Astrocyte (in vitro differentiated cells and primary cell): Measurements from ENCODE around the gene SCLY. TPM values are rescaled to one million over a fixed set of nuclear protein-coding genes. Genes with fewer than 3 reads are reported as not detected.

Experiments
- DNase-seq: peaks from one replicate; pipeline ENCODE4 v3.0.0-alpha.2; 2010; ENCODE audit warnings: low read depth
- FAIRE-seq: peaks from 2 replicates; lab custom pipeline; 2011; peaks lifted over from hg19 to GRCh38; lab: Jason Lieb, UNC
- H2AFZ ChIP-seq: 2 replicates; pipeline ENCODE4 v1.6.0; 2012; ENCODE audit warnings: low read depth, low read length, inconsistent platforms
- H3K27ac ChIP-seq: 2 replicates; pipeline ENCODE4 v1.5.1; 2011; ENCODE audit warnings: low read depth, low read length, inconsistent platforms
- H3K27me3 ChIP-seq: 2 replicates; pipeline ENCODE4 v1.6.0; 2011; ENCODE audit warnings: low read length, inconsistent platforms; ENCODE audit not compliant: insufficient read depth
- H3K36me3 ChIP-seq: 2 replicates; pipeline ENCODE4 v1.5.1; 2011; ENCODE audit warnings: low read length, inconsistent platforms; ENCODE audit not compliant: insufficient read depth
- H3K4me1 ChIP-seq: 2 replicates; pipeline ENCODE4 v1.5.1; 2011; ENCODE audit warnings: low read length, inconsistent platforms; ENCODE audit not compliant: insufficient read depth
- H3K4me2 ChIP-seq: 2 replicates; pipeline ENCODE4 v1.6.0; 2012; ENCODE audit warnings: low read length, inconsistent platforms
- H3K4me3 ChIP-seq: 2 replicates; pipeline ENCODE4 v1.5.1; 2011; ENCODE audit warnings: low read depth, mild to moderate bottlenecking, low read length, inconsistent platforms; ENCODE audit not compliant: insufficient read depth
- H3K79me2 ChIP-seq: 2 replicates; pipeline ENCODE4 v1.6.0; 2012; ENCODE audit warnings: mild to moderate bottlenecking, low read length, inconsistent platforms; ENCODE audit not compliant: insufficient read depth
- H3K9ac ChIP-seq: 2 replicates; pipeline ENCODE4 v1.6.0; 2012; ENCODE audit warnings: mild to moderate bottlenecking, low read length, inconsistent platforms
- H3K9me3 ChIP-seq: 2 replicates; pipeline ENCODE4 v1.5.1; 2012; ENCODE audit warnings: low read depth, mild to moderate bottlenecking, low read length, inconsistent platforms; ENCODE audit not compliant: insufficient read depth
- H4K20me1 ChIP-seq: 2 replicates; pipeline ENCODE4 v1.6.0; 2012; ENCODE audit warnings: low read length, inconsistent platforms; ENCODE audit not compliant: insufficient read depth
- H3K27ac Mint-ChIP-seq: one replicate; pipeline ENCODE4 v1.8.0; 2021; ENCODE audit warnings: mild to moderate bottlenecking, mixed read lengths; ENCODE audit not compliant: unreplicated experiment
- H3K27me3 Mint-ChIP-seq: one replicate; pipeline ENCODE4 v1.8.0; 2021; ENCODE audit warnings: low read depth, mixed read lengths; ENCODE audit not compliant: unreplicated experiment
- H3K36me3 Mint-ChIP-seq: one replicate; pipeline ENCODE4 v1.8.0; 2021; ENCODE audit warnings: low read depth, mixed read lengths; ENCODE audit not compliant: unreplicated experiment
- H3K4me1 Mint-ChIP-seq: one replicate; pipeline ENCODE4 v1.8.0; 2021; ENCODE audit warnings: low read depth, mixed read lengths; ENCODE audit not compliant: unreplicated experiment
- H3K4me3 Mint-ChIP-seq: one replicate; pipeline ENCODE4 v1.8.0; 2021; ENCODE audit warnings: mild to moderate bottlenecking, moderate library complexity, mixed read lengths; ENCODE audit not compliant: unreplicated experiment
- H3K9me3 Mint-ChIP-seq: one replicate; pipeline ENCODE4 v1.8.0; 2021; ENCODE audit warnings: mild to moderate bottlenecking, mixed read lengths; ENCODE audit not compliant: unreplicated experiment
- EZH2 ChIP-seq: IDR thresholded peaks from 2 replicates; pipeline ENCODE4 v1.6.1; 2012; ENCODE audit warnings: mild to moderate bottlenecking, low read length, inconsistent platforms; ENCODE audit not compliant: insufficient read depth
- total RNA-seq: library from RNA; stranded (reverse); gene quantifications from 2 replicates; pipeline ENCODE4 v1.2.1, GENCODE V29; 2021
- TF ChIP-seq, protein P1 (sequence below): IDR thresholded peaks from 2 replicates; pipeline ENCODE4 v1.5.1; 2011; ENCODE audit warnings: low read depth, mild to moderate bottlenecking, inconsistent platforms, low read length, moderate library complexity; ENCODE audit not compliant: insufficient read depth

SCLY gene
- total RNA-seq, 1 donor from 2014 or later = 15.4 TPM

DNA sequence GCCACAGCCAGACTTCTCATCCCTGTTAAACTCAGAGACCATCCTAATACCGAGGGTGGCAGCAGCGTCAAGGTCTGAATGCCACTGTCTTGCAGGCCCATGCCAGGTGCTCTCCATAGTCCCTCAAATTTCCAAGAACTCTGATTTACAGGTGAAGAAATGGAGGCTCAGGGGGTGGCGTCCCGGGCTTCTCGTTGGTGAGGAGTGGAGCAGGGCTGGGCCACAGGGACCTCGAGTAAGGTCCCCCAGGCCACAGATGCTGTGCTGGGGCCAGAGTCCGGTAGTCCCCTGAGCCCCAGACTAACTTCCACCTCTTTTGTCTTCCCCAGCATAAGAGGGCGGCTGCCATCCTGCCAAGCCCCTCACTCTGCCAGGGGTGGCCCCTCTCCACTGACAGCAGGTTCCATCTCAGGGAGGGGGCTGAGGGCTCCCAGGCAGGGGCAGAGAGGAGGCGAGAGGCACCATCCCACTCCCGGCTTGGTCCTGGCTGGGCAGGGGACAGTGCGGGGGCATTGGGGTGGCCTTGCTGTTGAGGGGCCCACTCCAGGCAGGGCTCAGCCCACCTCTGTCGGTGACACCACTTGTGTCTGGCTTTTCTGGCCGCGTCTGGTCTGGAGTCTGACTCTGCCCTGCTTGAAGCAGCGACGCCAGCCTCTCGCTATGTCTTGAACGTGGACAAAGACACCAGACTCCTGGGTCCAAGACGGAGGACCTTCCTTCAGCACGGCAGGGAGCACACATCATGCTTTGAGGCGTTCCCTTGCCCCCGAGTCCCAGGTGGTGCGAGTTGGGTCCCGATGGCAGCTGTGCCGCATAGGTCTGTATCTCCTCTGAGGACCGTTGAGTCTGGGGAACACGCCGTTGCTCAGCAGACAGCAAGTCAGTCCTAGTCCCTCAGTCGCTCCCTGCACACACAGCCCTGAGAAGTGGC, 61.8 kb downstream of the SCLY start:
- Mint-ChIP-seq H3K27ac (no peak overlapping the region), H3K27me3 (peaks cover 12% of the 10 kb centered on the region), H3K4me1 (no peaks in the 10 kb centered on the region), H3K9me3 (peaks cover under 1% of the 10 kb centered on the region), H3K36me3 (no peaks in the 10 kb centered on the region), H3K4me3 (no peak overlapping the region)
- H3K27ac ChIP-seq = no peak overlapping the region
- H2AFZ ChIP-seq = no peak overlapping the region
- no peak overlapping the region for H3K9ac ChIP-seq
- peaks cover under 1% of the 10 kb centered on the region for H3K4me1 ChIP-seq
- DNase-seq (no peak), FAIRE-seq (no peak)
- H4K20me1 ChIP-seq = no peaks in the 10 kb centered on the region
- TF ChIP-seq EZH2 = no peak
- TF ChIP-seq, protein P1, sequence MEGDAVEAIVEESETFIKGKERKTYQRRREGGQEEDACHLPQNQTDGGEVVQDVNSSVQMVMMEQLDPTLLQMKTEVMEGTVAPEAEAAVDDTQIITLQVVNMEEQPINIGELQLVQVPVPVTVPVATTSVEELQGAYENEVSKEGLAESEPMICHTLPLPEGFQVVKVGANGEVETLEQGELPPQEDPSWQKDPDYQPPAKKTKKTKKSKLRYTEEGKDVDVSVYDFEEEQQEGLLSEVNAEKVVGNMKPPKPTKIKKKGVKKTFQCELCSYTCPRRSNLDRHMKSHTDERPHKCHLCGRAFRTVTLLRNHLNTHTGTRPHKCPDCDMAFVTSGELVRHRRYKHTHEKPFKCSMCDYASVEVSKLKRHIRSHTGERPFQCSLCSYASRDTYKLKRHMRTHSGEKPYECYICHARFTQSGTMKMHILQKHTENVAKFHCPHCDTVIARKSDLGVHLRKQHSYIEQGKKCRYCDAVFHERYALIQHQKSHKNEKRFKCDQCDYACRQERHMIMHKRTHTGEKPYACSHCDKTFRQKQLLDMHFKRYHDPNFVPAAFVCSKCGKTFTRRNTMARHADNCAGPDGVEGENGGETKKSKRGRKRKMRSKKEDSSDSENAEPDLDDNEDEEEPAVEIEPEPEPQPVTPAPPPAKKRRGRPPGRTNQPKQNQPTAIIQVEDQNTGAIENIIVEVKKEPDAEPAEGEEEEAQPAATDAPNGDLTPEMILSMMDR = no peak
- H3K9me3 ChIP-seq = peaks cover 4% of the 10 kb centered on the region
- H3K27me3 ChIP-seq = peaks cover 5% of the 10 kb centered on the region
- no peaks in the 10 kb centered on the region for H3K36me3 ChIP-seq
- no peak overlapping the region for H3K4me3 ChIP-seq
- H3K79me2 ChIP-seq = no peaks in the 10 kb centered on the region
- H3K4me2 ChIP-seq = no peak overlapping the region

DNA sequence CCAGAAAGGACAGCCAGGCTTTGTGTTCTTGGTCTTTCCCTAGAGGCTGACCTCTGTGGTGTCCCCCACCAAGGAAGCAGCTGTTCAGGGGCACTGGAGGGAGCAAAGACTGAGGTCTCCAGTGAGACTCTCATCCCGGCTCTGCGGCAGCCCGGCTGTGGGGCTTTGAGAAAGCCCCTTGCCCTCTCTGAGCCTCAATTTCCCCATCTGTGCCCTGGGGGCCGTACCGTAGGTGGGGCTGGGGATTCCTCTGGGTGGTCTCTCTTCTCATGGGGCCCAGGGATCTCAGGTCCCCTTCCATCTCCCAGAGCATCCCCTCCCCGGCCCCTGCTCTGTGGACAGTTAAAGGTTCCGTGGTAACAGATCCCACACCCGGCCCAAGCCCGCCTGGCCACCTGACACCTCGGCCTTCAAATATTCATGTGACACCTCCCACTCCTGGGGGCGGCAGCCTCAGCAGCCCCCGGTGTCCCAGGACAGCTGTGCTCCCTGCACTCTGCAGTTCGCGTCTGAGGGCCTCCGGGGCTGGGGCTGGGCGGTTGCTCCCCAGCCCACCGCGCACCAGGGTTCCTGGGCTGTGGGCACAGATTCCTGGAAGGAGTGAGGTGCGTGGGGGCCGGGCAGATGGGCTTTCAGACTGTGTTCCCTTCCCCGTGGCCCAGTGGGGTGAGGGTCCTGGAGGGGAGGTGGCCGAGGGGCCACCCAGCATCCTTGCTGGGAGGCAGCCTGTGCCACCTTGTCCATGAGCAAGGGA, 62.6 kb downstream of the SCLY start:
- Histone ChIP-seq H2AFZ (no peak overlapping the region), H3K4me1 (no peaks in the 10 kb centered on the region), H4K20me1 (no peaks in the 10 kb centered on the region), H3K4me3 (no peak overlapping the region), H3K27ac (no peak overlapping the region), H3K9me3 (peaks cover 4% of the 10 kb centered on the region), H3K27me3 (peaks cover 2% of the 10 kb centered on the region), H3K79me2 (no peaks in the 10 kb centered on the region), H3K36me3 (no peaks in the 10 kb centered on the region), H3K4me2 (no peak overlapping the region), H3K9ac (no peak overlapping the region)
- no peak overlapping the region for H3K27ac Mint-ChIP-seq
- no peak for FAIRE-seq
- H3K36me3 Mint-ChIP-seq = no peaks in the 10 kb centered on the region
- no peaks in the 10 kb centered on the region for H3K4me1 Mint-ChIP-seq
- TF ChIP-seq, protein P1 = no peak
- TF ChIP-seq EZH2 = no peak
- no peak for DNase-seq
- no peaks in the 10 kb centered on the region for H3K9me3 Mint-ChIP-seq
- no peak overlapping the region for H3K4me3 Mint-ChIP-seq
- H3K27me3 Mint-ChIP-seq = peaks cover 8% of the 10 kb centered on the region
